PFSK-1 (cell line): ENCODE measurements around the gene SRD5A3.

Experiments
- FOXP2 ChIP-seq: optimal IDR thresholded peaks from 2 replicates; pipeline ENCODE3; 2011; ENCODE audit warnings: borderline replicate concordance, control low read depth, inconsistent platforms; ENCODE audit not compliant: insufficient read depth; ENCODE audit errors: extremely low read length, extremely low read depth
- POLR2AphosphoS5 ChIP-seq: IDR thresholded peaks from 2 replicates; pipeline ENCODE4 v1.6.1; 2012; ENCODE audit warnings: low read depth, mild to moderate bottlenecking, control low read depth, low read length, moderate library complexity
- SIN3A ChIP-seq: IDR thresholded peaks from 2 replicates; pipeline ENCODE4 v1.6.1; 2012; ENCODE audit warnings: mild to moderate bottlenecking, low read length, moderate library complexity, borderline replicate concordance; ENCODE audit not compliant: insufficient read depth
- TAF1 ChIP-seq: IDR thresholded peaks from 2 replicates; pipeline ENCODE4 v1.6.1; 2012; ENCODE audit warnings: low read length, control low read depth, borderline replicate concordance; ENCODE audit not compliant: insufficient read depth
- TF ChIP-seq, protein P1 (sequence below), 2 experiments: IDR thresholded peaks; 2 replicates each; pipeline versions ENCODE4 v1.6.1 to v1.8.0; 2011 to 2012; ENCODE audit warnings: low read depth in 2 of 2, low read length in 2 of 2, control low read depth in 1 of 2, inconsistent platforms in 1 of 2, mild to moderate bottlenecking in 1 of 2, moderate library complexity in 1 of 2; ENCODE audit not compliant: insufficient read depth in 1 of 2

SRD5A3 gene

DNA sequence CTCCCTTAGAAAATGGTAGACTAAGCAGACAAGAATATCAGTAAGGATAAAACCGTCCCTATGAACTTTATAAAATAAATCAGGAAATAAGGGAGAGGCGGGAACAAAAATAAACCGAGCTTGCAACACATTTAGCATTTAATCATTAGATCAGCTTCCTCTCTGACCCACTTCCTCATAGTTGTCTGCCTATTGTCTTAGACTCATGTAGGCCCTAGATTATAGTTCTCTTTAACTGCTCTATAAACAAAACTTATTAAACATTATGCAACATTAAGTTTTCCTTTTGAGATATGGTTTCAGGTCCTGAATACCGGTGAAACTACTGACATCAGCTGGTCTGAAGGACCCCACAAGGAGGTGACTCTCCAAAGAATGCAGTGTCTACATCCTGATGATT, 15.8 kb upstream of the SRD5A3 start:
- no peak for TF ChIP-seq POLR2AphosphoS5
- no peak for TF ChIP-seq TAF1
- no peak for TF ChIP-seq SIN3A
- TF ChIP-seq FOXP2, result no peak
- TF ChIP-seq, protein P1, sequence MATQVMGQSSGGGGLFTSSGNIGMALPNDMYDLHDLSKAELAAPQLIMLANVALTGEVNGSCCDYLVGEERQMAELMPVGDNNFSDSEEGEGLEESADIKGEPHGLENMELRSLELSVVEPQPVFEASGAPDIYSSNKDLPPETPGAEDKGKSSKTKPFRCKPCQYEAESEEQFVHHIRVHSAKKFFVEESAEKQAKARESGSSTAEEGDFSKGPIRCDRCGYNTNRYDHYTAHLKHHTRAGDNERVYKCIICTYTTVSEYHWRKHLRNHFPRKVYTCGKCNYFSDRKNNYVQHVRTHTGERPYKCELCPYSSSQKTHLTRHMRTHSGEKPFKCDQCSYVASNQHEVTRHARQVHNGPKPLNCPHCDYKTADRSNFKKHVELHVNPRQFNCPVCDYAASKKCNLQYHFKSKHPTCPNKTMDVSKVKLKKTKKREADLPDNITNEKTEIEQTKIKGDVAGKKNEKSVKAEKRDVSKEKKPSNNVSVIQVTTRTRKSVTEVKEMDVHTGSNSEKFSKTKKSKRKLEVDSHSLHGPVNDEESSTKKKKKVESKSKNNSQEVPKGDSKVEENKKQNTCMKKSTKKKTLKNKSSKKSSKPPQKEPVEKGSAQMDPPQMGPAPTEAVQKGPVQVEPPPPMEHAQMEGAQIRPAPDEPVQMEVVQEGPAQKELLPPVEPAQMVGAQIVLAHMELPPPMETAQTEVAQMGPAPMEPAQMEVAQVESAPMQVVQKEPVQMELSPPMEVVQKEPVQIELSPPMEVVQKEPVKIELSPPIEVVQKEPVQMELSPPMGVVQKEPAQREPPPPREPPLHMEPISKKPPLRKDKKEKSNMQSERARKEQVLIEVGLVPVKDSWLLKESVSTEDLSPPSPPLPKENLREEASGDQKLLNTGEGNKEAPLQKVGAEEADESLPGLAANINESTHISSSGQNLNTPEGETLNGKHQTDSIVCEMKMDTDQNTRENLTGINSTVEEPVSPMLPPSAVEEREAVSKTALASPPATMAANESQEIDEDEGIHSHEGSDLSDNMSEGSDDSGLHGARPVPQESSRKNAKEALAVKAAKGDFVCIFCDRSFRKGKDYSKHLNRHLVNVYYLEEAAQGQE (IDR thresholded peaks at IDR 0.05; ENCODE audit: insufficient read depth in 1 of 2, low read depth in 2 of 2, low read length in 2 of 2), result no peak

DNA sequence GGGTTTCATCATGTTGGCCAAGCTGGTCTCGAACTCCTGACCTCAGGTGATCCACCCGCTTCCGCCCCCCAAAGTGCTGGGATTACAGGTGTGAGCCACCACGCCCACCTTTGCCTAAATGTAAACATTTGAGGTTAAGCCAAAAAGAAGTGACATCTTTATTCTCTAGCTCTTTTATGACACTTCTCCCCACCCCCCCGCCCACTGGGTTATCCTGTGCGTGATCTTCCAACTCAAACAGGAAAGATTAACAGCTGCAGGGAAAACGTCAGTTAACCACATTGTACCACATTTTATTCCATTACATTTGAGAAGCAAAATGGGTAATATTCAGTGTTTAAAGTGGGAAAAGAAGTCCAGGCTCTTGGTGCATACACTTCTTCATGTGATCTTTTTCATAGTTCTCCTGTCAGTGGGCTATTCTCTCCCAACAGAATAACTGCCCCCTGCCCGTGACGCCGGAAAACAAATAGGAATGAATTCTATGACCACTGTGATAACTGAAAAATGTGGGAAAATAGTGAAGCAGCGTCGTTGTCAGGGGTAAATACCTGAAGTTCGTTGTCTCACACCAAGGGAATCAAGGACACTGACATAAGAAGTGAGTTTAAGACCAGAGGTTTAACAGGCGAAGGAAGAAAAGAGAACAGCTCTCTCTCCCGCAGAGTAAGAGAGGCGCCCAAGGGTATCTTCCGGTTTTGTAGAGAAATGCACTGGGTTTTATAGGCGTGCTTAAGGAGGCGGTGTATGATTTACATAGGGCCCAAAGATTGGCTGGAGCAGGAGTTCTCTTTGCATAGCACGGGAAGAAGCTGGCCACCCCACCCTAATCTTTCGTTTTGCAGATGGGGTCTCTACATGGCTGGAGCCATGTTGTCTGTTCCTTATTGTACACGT, 9.7 kb upstream of the SRD5A3 start:
- TF ChIP-seq, protein P1 (IDR thresholded peaks at IDR 0.05; ENCODE audit: insufficient read depth in 1 of 2, low read depth in 2 of 2, low read length in 2 of 2), result no peak
- no peak for TF ChIP-seq POLR2AphosphoS5
- TF ChIP-seq SIN3A, result no peak
- no peak for TF ChIP-seq TAF1
- no peak for TF ChIP-seq FOXP2

DNA sequence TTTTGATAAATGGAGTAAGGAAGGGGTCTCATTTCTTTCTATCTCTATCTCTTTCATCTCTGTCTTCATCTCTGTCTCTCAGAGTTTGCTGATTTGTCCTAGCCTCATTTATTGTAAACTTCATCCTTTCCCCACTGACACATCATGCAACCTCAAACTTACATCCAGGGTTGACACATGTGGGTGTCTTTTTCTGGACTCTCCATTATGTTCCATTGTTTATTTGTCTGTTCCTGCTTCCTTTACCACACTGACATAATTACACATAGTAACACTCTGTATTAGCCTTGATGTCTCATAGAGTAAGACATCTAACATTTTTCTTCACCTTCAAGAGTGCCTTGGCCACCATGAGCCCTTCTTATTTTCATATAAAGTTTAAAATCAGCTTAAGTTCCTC, 8.1 kb upstream of the SRD5A3 start:
- TF ChIP-seq FOXP2 (no peak), SIN3A (no peak), POLR2AphosphoS5 (no peak), TAF1 (no peak)
- TF ChIP-seq, protein P1 (IDR thresholded peaks at IDR 0.05; ENCODE audit: insufficient read depth in 1 of 2, low read depth in 2 of 2, low read length in 2 of 2), result no peak

DNA sequence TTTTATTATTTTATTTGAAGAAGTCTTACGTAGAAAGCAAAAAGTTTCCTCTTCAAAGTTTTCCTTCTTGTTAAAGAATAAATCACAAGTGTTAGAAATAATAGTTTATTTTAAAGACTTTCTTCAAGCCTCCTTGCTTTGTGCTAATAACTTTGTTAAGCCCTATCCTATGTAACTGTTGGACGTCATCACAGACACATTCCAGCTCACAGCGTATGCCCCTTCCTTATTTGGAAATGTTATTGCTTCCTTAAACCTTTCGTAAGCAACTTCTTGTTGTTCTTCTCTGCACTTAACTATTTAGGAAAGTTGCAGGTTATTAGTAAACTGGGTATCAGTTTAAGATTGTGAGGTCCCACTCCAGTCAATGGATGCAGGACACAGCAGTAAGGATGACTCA, 7.6 kb upstream of the SRD5A3 start:
- TF ChIP-seq SIN3A (no peak), POLR2AphosphoS5 (no peak), TAF1 (no peak), FOXP2 (no peak)
- TF ChIP-seq, protein P1 (IDR thresholded peaks at IDR 0.05; ENCODE audit: insufficient read depth in 1 of 2, low read depth in 2 of 2, low read length in 2 of 2), result no peak
